HG03558 (cell line): ENCODE measurements around the gene ENTPD3.

Source experiments
- ATAC-seq: cut with Tn5 transposase; IDR thresholded peaks from one replicate; pipeline ENCODE4 v1.9.1; 2021; ENCODE audit warnings: moderate number of reproducible peaks; ENCODE audit not compliant: unreplicated experiment; ENCODE audit errors: extremely low read depth

Gene ENTPD3

GRCh38 chr3:40387001-40387894 lies at the start of gene ENTPD3:
TSS of gene ENTPD3 (plus strand) at chr3:40387184. CDS start at chr3:40388058, 874 bp downstream.
- ATAC-seq = no peak

- ATAC-seq = no peak
Measured at GRCh38 chr3:40339871-40340270, 47.1 kb upstream of the ENTPD3 start.

- ATAC-seq = no peak
Measured at GRCh38 chr3:40340541-40341170, 46.3 kb upstream of the ENTPD3 start.

GRCh38 chr3:40341671-40342070 lies 45.3 kb upstream of the ENTPD3 start:
- no peak for ATAC-seq

GRCh38 chr3:40350529-40350928 lies 36.5 kb upstream of the ENTPD3 start:
- no peak for ATAC-seq

GRCh38 chr3:40355410-40355809 lies 31.6 kb upstream of the ENTPD3 start:
- ATAC-seq = no peak

GRCh38 chr3:40358454-40358853 lies 28.5 kb upstream of the ENTPD3 start:
- no peak for ATAC-seq

GRCh38 chr3:40363674-40364073 lies 23.3 kb upstream of the ENTPD3 start:
- ATAC-seq = no peak

GRCh38 chr3:40366203-40367162 lies 20.5 kb upstream of the ENTPD3 start:
- ATAC-seq = no peak

- no peak for ATAC-seq
Measured at GRCh38 chr3:40369716-40370115, 17.3 kb upstream of the ENTPD3 start.

- ATAC-seq = no peak
Measured at GRCh38 chr3:40377822-40378221, 9.2 kb upstream of the ENTPD3 start.

- no peak for ATAC-seq
Measured at GRCh38 chr3:40379674-40380306, 7.2 kb upstream of the ENTPD3 start.

GRCh38 chr3:40381904-40382616 lies 4.9 kb upstream of the ENTPD3 start:
- no peak for ATAC-seq

- ATAC-seq = no peak
Measured at GRCh38 chr3:40382617-40382979, 4.4 kb upstream of the ENTPD3 start.

- ATAC-seq = no peak
Measured at GRCh38 chr3:40386213-40386612, 771 bp upstream of the ENTPD3 start.

- ATAC-seq = no peak
Measured at GRCh38 chr3:40387895-40388254, 891 bp downstream of the ENTPD3 start.

GRCh38 chr3:40396406-40396805 lies 9.4 kb downstream of the ENTPD3 start:
- no peak for ATAC-seq

GRCh38 chr3:40397129-40397528 lies 10.1 kb downstream of the ENTPD3 start:
- ATAC-seq = no peak

GRCh38 chr3:40397912-40398311 lies 10.9 kb downstream of the ENTPD3 start:
- ATAC-seq = no peak

GRCh38 chr3:40398346-40398745 lies 11.4 kb downstream of the ENTPD3 start:
- no peak for ATAC-seq
